GM18517 (cell line): ENCODE results near the gene LRRC56.
A peak's percentile ranks its signal among the peaks of the same experiment; 100 is the strongest.

Experiments
- ATAC-seq: cut with Tn5 transposase; IDR thresholded peaks from one replicate; pipeline ENCODE4 v1.9.1; 2021; ENCODE audit warnings: mild to moderate bottlenecking, moderate library complexity; ENCODE audit not compliant: unreplicated experiment

The LRRC56 gene

GRCh38 chr11:536841-537621 lies at the start of gene LRRC56:
Gene LRRC56 (plus strand): TSS chr11:537527. CDS start chr11:540685, 3,158 bp downstream.
- ATAC-seq = peak; percentile 58

- ATAC-seq = no peak
Measured at GRCh38 chr11:487571-488021, 49.7 kb upstream of the LRRC56 start.

GRCh38 chr11:488062-488461 lies 49.3 kb upstream of the LRRC56 start:
- ATAC-seq = no peak

- ATAC-seq = no peak
Measured at GRCh38 chr11:488579-488978, 48.7 kb upstream of the LRRC56 start.

- ATAC-seq = no peak
Measured at GRCh38 chr11:488992-489391, 48.3 kb upstream of the LRRC56 start.

GRCh38 chr11:489610-490185 lies 47.6 kb upstream of the LRRC56 start:
- ATAC-seq = no peak

GRCh38 chr11:490186-490929 lies 47.0 kb upstream of the LRRC56 start:
- ATAC-seq = no peak

GRCh38 chr11:490930-491260 lies 46.4 kb upstream of the LRRC56 start:
- ATAC-seq = no peak

- ATAC-seq = no peak
Measured at GRCh38 chr11:491358-491757, 46.0 kb upstream of the LRRC56 start.

- no peak for ATAC-seq
Measured at GRCh38 chr11:492427-493226, 44.7 kb upstream of the LRRC56 start.

- no peak for ATAC-seq
Measured at GRCh38 chr11:494761-495536, 42.4 kb upstream of the LRRC56 start.

- ATAC-seq = no peak
Measured at GRCh38 chr11:495537-495931, 41.8 kb upstream of the LRRC56 start.

GRCh38 chr11:496834-497564 lies 40.3 kb upstream of the LRRC56 start:
- ATAC-seq = no peak

GRCh38 chr11:497565-498296 lies 39.6 kb upstream of the LRRC56 start:
- ATAC-seq = no peak

- no peak for ATAC-seq
Measured at GRCh38 chr11:498297-499181, 38.8 kb upstream of the LRRC56 start.

- ATAC-seq = no peak
Measured at GRCh38 chr11:499201-500076, 37.9 kb upstream of the LRRC56 start.
